ENCODE data around the gene EMID1. TPM values are rescaled to one million over a fixed set of nuclear protein-coding genes. Genes with fewer than 3 reads are reported as not detected.

Gene EMID1
- total RNA-seq, 1 experiment from 2014 or later: 6.1 TPM

GRCh38 chr22:29197096-29197495 is 8.6 kb upstream of the EMID1 start:
- Mint-ChIP-seq H3K36me3 (peaks cover 2% of the 10 kb centered on the region; the same call in 1 of the 2 replicates), H3K27me3 (ENCODE audit: low read depth) (no peaks in the 10 kb centered on the region), H3K4me3 (no peak overlapping the region), H3K27ac (no peak overlapping the region), H3K9me3 (peaks cover 13% of the 10 kb centered on the region), H3K4me1 (peaks cover 2% of the 10 kb centered on the region; the same call in 1 of the 2 replicates)
- ATAC-seq (no peak), DNase-seq (ENCODE audit: low spot score) (no peak)
- no peak for TF ChIP-seq ZNF317 (CRISPR knock-in tag; IDR thresholded peaks at IDR 0.05; ENCODE audit: borderline replicate concordance, low read depth)
- TF ChIP-seq ZBTB43 (CRISPR knock-in tag; IDR thresholded peaks at IDR 0.05): no peak
- TF ChIP-seq, protein P1, sequence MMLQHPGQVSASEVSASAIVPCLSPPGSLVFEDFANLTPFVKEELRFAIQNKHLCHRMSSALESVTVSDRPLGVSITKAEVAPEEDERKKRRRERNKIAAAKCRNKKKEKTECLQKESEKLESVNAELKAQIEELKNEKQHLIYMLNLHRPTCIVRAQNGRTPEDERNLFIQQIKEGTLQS (CRISPR knock-in tag; conservative IDR thresholded peaks at IDR 0.05): no peak
- TF ChIP-seq ZNF416 (CRISPR knock-in tag; IDR thresholded peaks at IDR 0.05): no peak
- no peak for TF ChIP-seq CBFB (CRISPR knock-in tag; IDR thresholded peaks at IDR 0.05; ENCODE audit: low read depth)
- TF ChIP-seq PRRX2 (CRISPR knock-in tag; IDR thresholded peaks at IDR 0.05): no peak
- no peak for TF ChIP-seq SMAD4 (CRISPR knock-in tag; IDR thresholded peaks at IDR 0.05)
- TF ChIP-seq TEAD1 (CRISPR knock-in tag; IDR thresholded peaks at IDR 0.05): no peak
- TF ChIP-seq FOXK1 (CRISPR knock-in tag; IDR thresholded peaks at IDR 0.05): no peak
- ChIA-PET CTCF (interaction anchor here (0.9 kb wide), 1 partner anchor 49 kb away, joined by 3 read pairs; no protein-coding TSS in a partner anchor), POLR2A (interaction anchor here (0.6 kb wide), 1 partner anchor 50 kb away, joined by 4 read pairs; no protein-coding TSS in a partner anchor)

- TF ChIP-seq ZBTB43 (CRISPR knock-in tag; IDR thresholded peaks at IDR 0.05) (no peak), ZNF138 (CRISPR knock-in tag; conservative IDR thresholded peaks at IDR 0.05) (no peak), HMGA2 (CRISPR knock-in tag; IDR thresholded peaks at IDR 0.05) (no peak), ZNF219 (CRISPR knock-in tag; IDR thresholded peaks at IDR 0.05; ENCODE audit: borderline replicate concordance) (no peak), ZNF512 (CRISPR knock-in tag; IDR thresholded peaks at IDR 0.05; ENCODE audit: borderline replicate concordance) (no peak), ZNF416 (CRISPR knock-in tag; IDR thresholded peaks at IDR 0.05) (no peak), GTF2I (CRISPR knock-in tag; conservative IDR thresholded peaks at IDR 0.05) (no peak), KAT7 (CRISPR knock-in tag; IDR thresholded peaks at IDR 0.05; ENCODE audit: borderline replicate concordance) (no peak)
- no peaks in the 10 kb centered on the region for H3K27me3 Mint-ChIP-seq (ENCODE audit: low read depth)
- no peak overlapping the region for H3K27ac Mint-ChIP-seq
- H3K4me1 Mint-ChIP-seq: peaks cover 7% of the 10 kb centered on the region
- H3K9me3 Mint-ChIP-seq: peaks cover 13% of the 10 kb centered on the region
- POLR2A ChIA-PET: interaction anchor here (0.7 kb wide), 1 partner anchor 75 kb away, joined by 3 read pairs; no protein-coding TSS in a partner anchor
- DNase-seq (ENCODE audit: low spot score): no peak
- ATAC-seq: no peak
- no peak overlapping the region for H3K4me3 Mint-ChIP-seq
- CTCF ChIA-PET: interaction anchor here (1.7 kb wide), 1 partner anchor 47 kb away, joined by 5 read pairs; no protein-coding TSS in a partner anchor
- H3K36me3 Mint-ChIP-seq: peaks cover 2% of the 10 kb centered on the region; the same call in 1 of the 2 replicates
Observed at GRCh38 chr22:29198240-29198639, 7.5 kb upstream of the EMID1 start.

GRCh38 chr22:29199702-29200400 is 5.8 kb upstream of the EMID1 start:
- Mint-ChIP-seq H3K9me3 (peaks cover 9% of the 10 kb centered on the region), H3K27me3 (ENCODE audit: low read depth) (peaks cover 4% of the 10 kb centered on the region), H3K4me1 (peaks cover 7% of the 10 kb centered on the region), H3K4me3 (no peak overlapping the region), H3K36me3 (peaks cover 2% of the 10 kb centered on the region; the same call in 1 of the 2 replicates), H3K27ac (no peak overlapping the region)
- DNase-seq (ENCODE audit: low spot score) (no peak), ATAC-seq (no peak)
- TF ChIP-seq, protein P2, sequence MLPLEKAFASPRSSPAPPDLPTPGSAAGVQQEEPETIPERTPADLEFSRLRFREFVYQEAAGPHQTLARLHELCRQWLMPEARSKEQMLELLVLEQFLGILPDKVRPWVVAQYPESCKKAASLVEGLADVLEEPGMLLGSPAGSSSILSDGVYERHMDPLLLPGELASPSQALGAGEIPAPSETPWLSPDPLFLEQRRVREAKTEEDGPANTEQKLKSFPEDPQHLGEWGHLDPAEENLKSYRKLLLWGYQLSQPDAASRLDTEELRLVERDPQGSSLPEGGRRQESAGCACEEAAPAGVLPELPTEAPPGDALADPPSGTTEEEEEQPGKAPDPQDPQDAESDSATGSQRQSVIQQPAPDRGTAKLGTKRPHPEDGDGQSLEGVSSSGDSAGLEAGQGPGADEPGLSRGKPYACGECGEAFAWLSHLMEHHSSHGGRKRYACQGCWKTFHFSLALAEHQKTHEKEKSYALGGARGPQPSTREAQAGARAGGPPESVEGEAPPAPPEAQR (CRISPR knock-in tag; IDR thresholded peaks at IDR 0.05): no peak
- ChIA-PET POLR2A (no interaction called here), CTCF (no interaction called here)

All from WTC11 (cell line).